Measurements from ENCODE around the gene DTNA.
"Not testable (repeated sequence)": the region's sequence is repeated elsewhere in the genome, so short reads cannot be mapped to it uniquely, and the experiment has no call there.

DTNA gene

DNA sequence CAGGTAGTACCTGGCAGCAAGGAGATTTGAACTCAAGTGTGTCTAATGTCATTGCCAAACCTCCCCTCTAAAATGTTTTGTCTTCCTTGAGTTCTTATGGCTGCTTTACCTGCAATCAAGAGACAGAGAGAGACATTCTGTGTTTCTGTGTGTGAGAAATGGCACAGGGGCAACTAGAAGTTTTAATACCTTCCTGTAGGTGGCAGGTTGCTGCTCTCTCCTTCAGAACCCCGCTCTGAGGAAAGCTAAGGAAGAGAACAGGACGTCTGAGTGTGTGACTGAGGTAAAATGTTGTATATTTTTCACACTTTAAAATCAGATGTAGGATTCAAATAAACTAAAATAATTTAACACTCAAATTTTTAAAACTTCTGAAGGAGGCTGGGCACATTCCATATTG lies 19.2 kb downstream of the DTNA start:
- H3K27me3 ChIP-seq (ENCODE audit: insufficient read depth, low read depth, severe bottlenecking) = no peaks in the 10 kb centered on the region
- DNase-seq = peak; percentile 10
- H3K4me3 ChIP-seq (ENCODE audit: low read depth, low read length) = no peak overlapping the region
- no peaks in the 10 kb centered on the region for H3K9me3 ChIP-seq (ENCODE audit: severe bottlenecking)
- H3K27ac ChIP-seq = no peak overlapping the region
- no peaks in the 10 kb centered on the region for H3K36me3 ChIP-seq
- TF ChIP-seq, protein P1, sequence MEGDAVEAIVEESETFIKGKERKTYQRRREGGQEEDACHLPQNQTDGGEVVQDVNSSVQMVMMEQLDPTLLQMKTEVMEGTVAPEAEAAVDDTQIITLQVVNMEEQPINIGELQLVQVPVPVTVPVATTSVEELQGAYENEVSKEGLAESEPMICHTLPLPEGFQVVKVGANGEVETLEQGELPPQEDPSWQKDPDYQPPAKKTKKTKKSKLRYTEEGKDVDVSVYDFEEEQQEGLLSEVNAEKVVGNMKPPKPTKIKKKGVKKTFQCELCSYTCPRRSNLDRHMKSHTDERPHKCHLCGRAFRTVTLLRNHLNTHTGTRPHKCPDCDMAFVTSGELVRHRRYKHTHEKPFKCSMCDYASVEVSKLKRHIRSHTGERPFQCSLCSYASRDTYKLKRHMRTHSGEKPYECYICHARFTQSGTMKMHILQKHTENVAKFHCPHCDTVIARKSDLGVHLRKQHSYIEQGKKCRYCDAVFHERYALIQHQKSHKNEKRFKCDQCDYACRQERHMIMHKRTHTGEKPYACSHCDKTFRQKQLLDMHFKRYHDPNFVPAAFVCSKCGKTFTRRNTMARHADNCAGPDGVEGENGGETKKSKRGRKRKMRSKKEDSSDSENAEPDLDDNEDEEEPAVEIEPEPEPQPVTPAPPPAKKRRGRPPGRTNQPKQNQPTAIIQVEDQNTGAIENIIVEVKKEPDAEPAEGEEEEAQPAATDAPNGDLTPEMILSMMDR (IDR thresholded peaks at IDR 0.05; ENCODE audit: low read depth, low read length) = peak; percentile 65

DNA sequence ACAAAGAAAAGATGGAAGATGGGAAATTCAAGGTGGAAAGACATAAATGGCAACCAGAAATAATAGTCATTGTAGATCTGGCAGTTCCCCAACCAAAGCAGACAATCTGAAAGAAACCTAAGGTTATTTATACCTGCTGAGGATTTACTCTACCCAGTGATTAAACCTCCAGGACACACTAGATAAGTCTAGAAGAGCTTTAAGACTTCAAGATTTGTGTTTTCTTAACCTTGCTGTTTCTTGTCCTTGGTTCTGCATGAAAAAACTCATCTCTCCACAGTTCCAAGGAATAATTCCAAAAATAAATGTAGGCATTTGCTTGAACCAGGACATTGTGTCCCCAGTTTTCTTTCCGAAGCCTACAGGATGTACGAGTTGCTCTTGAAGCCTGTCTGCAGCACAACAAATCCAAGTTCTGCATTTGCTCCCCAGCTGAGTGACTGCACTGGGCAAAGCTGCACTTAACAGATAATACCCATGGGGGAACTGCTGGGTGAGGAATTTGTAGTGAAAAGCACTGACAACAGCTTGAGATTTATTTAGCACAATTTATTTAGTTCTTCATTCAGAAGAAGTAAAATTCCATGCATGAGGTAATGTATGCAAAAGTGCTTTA lies 19.8 kb downstream of the DTNA start:
- H3K27ac ChIP-seq = no peak overlapping the region
- H3K4me3 ChIP-seq (ENCODE audit: low read depth, low read length) = no peak overlapping the region
- H3K36me3 ChIP-seq = no peaks in the 10 kb centered on the region
- no peak for DNase-seq
- H3K27me3 ChIP-seq (ENCODE audit: insufficient read depth, low read depth, severe bottlenecking) = no peaks in the 10 kb centered on the region
- TF ChIP-seq, protein P1 (IDR thresholded peaks at IDR 0.05; ENCODE audit: low read depth, low read length) = no peak
- H3K9me3 ChIP-seq (ENCODE audit: severe bottlenecking) = no peaks in the 10 kb centered on the region

DNA sequence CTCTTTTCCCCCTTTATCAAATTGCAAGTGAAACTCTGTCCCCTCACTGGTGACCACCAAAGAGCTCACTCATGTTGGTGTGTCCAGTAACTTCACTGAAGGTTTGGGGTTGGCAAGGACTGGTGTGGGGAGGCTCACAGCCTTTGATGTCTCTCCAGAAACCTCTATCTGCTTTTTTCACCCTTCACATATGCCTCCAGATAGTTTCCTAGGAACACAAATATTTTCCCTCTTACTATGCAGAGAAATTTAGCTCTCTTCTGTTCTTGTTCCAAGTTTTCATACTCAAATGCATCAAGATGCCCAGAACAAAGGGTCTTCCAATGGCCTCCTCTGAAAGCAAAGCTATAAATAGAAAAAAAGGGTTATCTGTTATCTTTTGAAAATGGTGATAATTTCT lies 20.7 kb downstream of the DTNA start:
- TF ChIP-seq, protein P1 (IDR thresholded peaks at IDR 0.05; ENCODE audit: low read depth, low read length) = no peak
- no peaks in the 10 kb centered on the region for H3K9me3 ChIP-seq (ENCODE audit: severe bottlenecking)
- no peak for DNase-seq
- no peak overlapping the region for H3K27ac ChIP-seq
- no peaks in the 10 kb centered on the region for H3K27me3 ChIP-seq (ENCODE audit: insufficient read depth, low read depth, severe bottlenecking)
- H3K4me3 ChIP-seq (ENCODE audit: low read depth, low read length) = no peak overlapping the region
- H3K36me3 ChIP-seq = no peaks in the 10 kb centered on the region

DNA sequence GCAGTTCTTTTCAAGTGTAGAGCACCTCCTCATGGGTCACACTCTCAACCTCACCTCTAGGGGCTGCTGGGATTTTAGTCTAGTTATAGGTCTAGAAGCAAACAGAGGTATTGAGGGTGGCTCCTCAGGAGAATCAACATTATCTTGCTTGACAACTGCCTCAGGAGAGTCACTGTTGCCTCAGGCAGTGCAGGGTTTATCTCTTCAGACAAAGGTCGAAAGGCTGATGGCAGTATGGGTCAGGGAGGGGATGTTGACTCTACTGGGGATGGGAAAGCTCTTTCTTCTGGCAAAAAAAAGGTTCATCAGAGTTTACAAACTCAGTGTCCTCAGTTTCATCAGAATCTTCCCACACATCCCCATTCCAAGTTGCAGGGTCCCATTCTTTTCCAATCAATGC lies 24.0 kb downstream of the DTNA start:
- DNase-seq = no peak
- TF ChIP-seq, protein P1 (IDR thresholded peaks at IDR 0.05; ENCODE audit: low read depth, low read length) = no peak
- H3K4me3 ChIP-seq (ENCODE audit: low read depth, low read length) = no peak overlapping the region
- H3K27ac ChIP-seq = no peak overlapping the region
- no peaks in the 10 kb centered on the region for H3K9me3 ChIP-seq (ENCODE audit: severe bottlenecking)
- H3K27me3 ChIP-seq (ENCODE audit: insufficient read depth, low read depth, severe bottlenecking) = peaks cover 5% of the 10 kb centered on the region
- no peaks in the 10 kb centered on the region for H3K36me3 ChIP-seq

DNA sequence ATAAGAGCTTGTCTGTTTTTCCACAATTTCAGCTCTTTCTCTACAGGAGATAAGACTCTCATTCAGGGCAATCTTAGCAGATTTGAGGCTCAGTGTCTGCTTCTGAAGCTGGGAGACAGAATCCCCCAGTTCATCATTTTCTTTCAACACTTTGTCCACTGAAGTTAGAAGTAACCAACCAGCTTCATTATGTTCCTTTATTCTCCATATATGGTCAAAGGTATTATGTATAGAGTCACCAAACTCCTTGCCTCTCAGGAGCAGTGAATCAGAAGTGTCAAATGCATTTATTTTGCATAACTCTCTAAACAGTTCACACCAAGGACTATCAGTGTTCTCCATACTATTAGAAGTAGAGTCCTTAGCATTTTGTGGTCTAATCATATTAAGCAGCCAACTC lies 24.4 kb downstream of the DTNA start:
- not testable (repeated sequence) for H3K36me3 ChIP-seq; H3K9me3 ChIP-seq (ENCODE audit: severe bottlenecking); H3K27ac ChIP-seq; DNase-seq; H3K27me3 ChIP-seq (ENCODE audit: insufficient read depth, low read depth, severe bottlenecking); H3K4me3 ChIP-seq (ENCODE audit: low read depth, low read length)

DNA sequence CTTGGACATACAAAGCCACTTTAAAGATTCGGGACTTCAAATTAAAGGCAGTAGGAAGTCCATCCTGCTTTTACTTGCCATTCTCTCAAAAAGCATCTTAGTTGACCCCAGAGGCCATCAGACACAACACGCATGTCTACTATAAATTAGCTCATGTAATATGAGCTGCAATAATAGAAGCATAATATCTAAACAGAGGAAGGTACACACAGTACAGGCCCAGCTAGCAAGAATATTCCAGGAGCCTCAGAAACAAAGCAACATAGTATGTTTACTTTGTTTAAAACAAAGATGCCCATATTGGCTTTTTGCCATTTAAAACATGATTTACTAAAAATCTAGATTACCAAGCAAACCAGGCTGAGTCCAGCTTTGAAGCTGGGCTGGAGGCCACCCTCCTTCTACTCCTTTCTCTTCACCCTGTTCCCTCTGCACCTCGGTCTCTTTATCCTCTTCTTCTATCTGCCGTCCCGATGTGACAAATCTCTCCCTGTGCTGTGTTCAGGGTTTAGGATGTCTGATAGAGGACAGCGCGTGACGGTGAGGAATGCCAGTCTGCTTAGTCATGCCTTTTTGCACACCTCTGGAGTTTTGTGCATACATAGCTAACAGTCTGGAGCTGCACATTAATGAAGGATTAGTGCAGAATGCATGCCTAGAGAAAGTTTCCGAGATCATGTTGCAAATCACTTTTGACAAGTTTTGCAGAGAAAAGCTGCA lies 28.2 kb downstream of the DTNA start:
- no peak for DNase-seq
- H3K9me3 ChIP-seq (ENCODE audit: severe bottlenecking) = no peaks in the 10 kb centered on the region
- H3K4me3 ChIP-seq (ENCODE audit: low read depth, low read length) = no peak overlapping the region
- H3K36me3 ChIP-seq = no peaks in the 10 kb centered on the region
- no peak overlapping the region for H3K27ac ChIP-seq
- TF ChIP-seq, protein P1 (IDR thresholded peaks at IDR 0.05; ENCODE audit: low read depth, low read length) = no peak
- peaks cover 7% of the 10 kb centered on the region for H3K27me3 ChIP-seq (ENCODE audit: insufficient read depth, low read depth, severe bottlenecking)
